Left lung (tissue), 10 donors: ENCODE measurements around the gene TSPAN7. TPM values are rescaled to one million over a fixed set of nuclear protein-coding genes. Genes with fewer than 3 reads are reported as not detected.

Source experiments
- ATAC-seq: fragments of 200-7000 bp; cut with Tn5 transposase; one replicate; pipeline ENCODE4 v1.9.1; 2020; ENCODE audit warnings: moderate library complexity
- DNase-seq, 4 donors: peaks; one replicate each; pipeline ENCODE4 v3.0.0-alpha.2; 2013 to 2020
- H3K27ac ChIP-seq, 2 donors: fragments of 200-600 bp; sonication (generic) in 1 of 2; one replicate each; pipeline versions ENCODE4 v1.5.0 to v1.8.0; 2020 to 2021
- H3K27me3 ChIP-seq, 2 donors: fragments of 200-600 bp; sonication (generic) in 1 of 2; one replicate each; pipeline versions ENCODE4 v1.5.0 to v1.8.0; 2020 to 2021
- H3K36me3 ChIP-seq, 2 donors: fragments of 200-600 bp; sonication (generic) in 1 of 2; one replicate each; pipeline versions ENCODE4 v1.5.0 to v1.8.0; 2020 to 2021
- H3K4me1 ChIP-seq, 2 donors: fragments of 200-600 bp; one replicate each; pipeline ENCODE4 v1.8.0; 2021
- H3K4me3 ChIP-seq, 2 donors: fragments of 200-600 bp; sonication (generic) in 1 of 2; one replicate each; pipeline versions ENCODE4 v1.5.0 to v1.8.0; 2020 to 2021; ENCODE audit warnings: mild to moderate bottlenecking in 1 of 2
- H3K9me3 ChIP-seq, 2 donors: fragments of 200-600 bp; sonication (generic) in 1 of 2; one replicate each; pipeline versions ENCODE4 v1.5.0 to v1.8.0; 2020 to 2021
- intact Hi-C, 2 donors: fragments of 100-400 bp; cut with DNase I; formaldehyde crosslinking; loops; one replicate each; pipeline versions ENCODE4 v1.11.2 to v1.14.2; 2022
- polyA plus RNA-seq, 6 donors: library from polyadenylated mRNA; unstranded; fragments of 120-200 nt; gene quantifications; one replicate each; pipeline ENCODE4 v1.2.1, GENCODE V29; 2013; ENCODE audit not compliant: insufficient read length in 6 of 6
- total RNA-seq, 2 donors: library from RNA; stranded (reverse); fragmentation: NEBNext Ultra II Directional; extraction: Animal tissue kit (Norgen Biotek cat#: 25700); gene quantifications; one replicate each; pipeline ENCODE4 v1.2.1, GENCODE V29; 2021
- TF ChIP-seq, protein P1 (sequence below), 2 donors: fragments of 200-600 bp; sonication (generic) in 1 of 2; IDR thresholded peaks; one replicate each; pipeline versions ENCODE4 v1.5.0 to v1.8.0; 2021; ENCODE audit warnings: antibody characterized with exemption in 2 of 2
- donor health status: DM: no; HTN: yes; CAD: no.
- donor health status: DM: no; HTN: no; CAD: no.

Gene TSPAN7
- total and polyA plus RNA-seq, 8 donors: 33.8 to 52.3 (median 45.9) TPM

DNA sequence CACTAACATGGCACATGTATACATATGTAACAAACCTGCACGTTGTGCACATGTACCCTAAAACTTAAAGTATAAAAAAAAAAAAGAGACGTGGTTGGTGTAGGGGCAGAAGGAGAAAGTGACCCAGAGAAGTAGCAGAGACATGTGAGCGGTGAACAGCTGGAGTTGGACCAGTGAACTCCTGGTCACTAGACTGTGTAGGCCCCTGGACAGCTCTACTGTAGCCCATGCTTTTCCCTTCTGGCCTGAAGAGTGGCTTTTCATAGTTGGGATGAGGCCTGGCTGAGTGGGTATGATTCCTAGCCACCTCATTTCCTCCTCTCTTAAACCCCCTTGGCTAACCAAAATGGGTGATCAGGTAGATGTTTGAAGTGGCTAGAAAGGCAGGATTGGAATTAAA lies 16.4 kb downstream of the TSPAN7 start:
- Histone ChIP-seq H3K27ac (no peak overlapping the region), H3K9me3 (no peaks in the 10 kb centered on the region)
- intact Hi-C loops: no loop called here

DNA sequence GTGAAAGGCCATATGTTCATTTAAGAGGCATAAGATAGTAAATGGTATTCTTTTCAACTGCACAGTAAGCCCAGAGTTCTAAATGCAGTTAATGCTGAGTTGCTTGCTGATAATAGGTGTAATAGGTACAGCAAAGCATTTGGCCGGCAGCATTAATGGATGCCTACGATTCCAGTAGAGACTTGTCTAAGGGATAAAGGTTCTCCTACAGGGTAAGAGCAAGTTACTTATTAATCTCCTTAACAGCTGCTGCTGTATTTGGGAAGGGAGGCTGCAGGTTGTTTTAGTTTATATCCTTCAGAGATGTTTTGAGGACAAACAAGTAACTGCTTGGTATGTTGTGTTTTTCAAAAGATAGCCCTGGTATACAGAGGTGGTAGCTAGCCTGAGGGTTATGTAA lies 16.8 kb downstream of the TSPAN7 start:
- Histone ChIP-seq H3K4me1 (no peaks in the 10 kb centered on the region), H3K27me3 (no peaks in the 10 kb centered on the region), H3K9me3 (no peaks in the 10 kb centered on the region), H3K36me3 (no peaks in the 10 kb centered on the region), H3K4me3 (no peak overlapping the region), H3K27ac (no peak overlapping the region)
- peak; percentile 41 for ATAC-seq
- DNase-seq: no peak
- TF ChIP-seq, protein P1, sequence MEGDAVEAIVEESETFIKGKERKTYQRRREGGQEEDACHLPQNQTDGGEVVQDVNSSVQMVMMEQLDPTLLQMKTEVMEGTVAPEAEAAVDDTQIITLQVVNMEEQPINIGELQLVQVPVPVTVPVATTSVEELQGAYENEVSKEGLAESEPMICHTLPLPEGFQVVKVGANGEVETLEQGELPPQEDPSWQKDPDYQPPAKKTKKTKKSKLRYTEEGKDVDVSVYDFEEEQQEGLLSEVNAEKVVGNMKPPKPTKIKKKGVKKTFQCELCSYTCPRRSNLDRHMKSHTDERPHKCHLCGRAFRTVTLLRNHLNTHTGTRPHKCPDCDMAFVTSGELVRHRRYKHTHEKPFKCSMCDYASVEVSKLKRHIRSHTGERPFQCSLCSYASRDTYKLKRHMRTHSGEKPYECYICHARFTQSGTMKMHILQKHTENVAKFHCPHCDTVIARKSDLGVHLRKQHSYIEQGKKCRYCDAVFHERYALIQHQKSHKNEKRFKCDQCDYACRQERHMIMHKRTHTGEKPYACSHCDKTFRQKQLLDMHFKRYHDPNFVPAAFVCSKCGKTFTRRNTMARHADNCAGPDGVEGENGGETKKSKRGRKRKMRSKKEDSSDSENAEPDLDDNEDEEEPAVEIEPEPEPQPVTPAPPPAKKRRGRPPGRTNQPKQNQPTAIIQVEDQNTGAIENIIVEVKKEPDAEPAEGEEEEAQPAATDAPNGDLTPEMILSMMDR (IDR thresholded peaks at IDR 0.05): no peak
- intact Hi-C loops: no loop called here

More for the DNA sequence above, 16.4 kb downstream of the TSPAN7 start:
- no peaks in the 10 kb centered on the region for H3K36me3 ChIP-seq
- ATAC-seq: no peak
- no peaks in the 10 kb centered on the region for H3K4me1 ChIP-seq
- TF ChIP-seq, protein P1 (IDR thresholded peaks at IDR 0.05): no peak
- no peak overlapping the region for H3K4me3 ChIP-seq
- H3K27me3 ChIP-seq: no peaks in the 10 kb centered on the region
- DNase-seq: no peak

DNA sequence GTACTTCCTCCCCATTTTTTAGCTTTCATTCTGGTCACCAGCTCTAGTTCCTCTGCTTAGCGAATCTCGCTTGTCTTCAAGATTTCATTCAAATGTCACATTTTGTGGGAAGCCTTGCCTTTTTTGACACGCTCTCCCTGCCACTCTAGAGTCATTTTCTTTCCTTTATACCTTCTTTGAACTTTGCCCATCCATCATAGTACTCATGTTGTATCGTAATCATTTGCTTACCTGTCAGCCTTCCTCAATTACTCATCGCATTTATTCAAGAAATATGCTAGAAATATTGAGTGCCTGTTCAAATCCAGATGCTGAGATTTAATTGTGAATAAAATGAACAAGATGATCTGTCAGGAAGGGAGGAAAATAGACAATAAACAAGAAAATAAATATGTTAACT lies 21.8 kb downstream of the TSPAN7 start:
- H3K36me3 ChIP-seq: no peaks in the 10 kb centered on the region
- intact Hi-C loops: no loop called here
- H3K9me3 ChIP-seq: no peaks in the 10 kb centered on the region
- H3K27ac ChIP-seq: no peak overlapping the region
- H3K27me3 ChIP-seq: peaks cover 0 to 3% of the 10 kb centered on the region in 2 donors
- no peaks in the 10 kb centered on the region for H3K4me1 ChIP-seq
- ATAC-seq (no peak), DNase-seq (no peak)
- TF ChIP-seq, protein P1 (IDR thresholded peaks at IDR 0.05): no peak
- H3K4me3 ChIP-seq: no peak overlapping the region

DNA sequence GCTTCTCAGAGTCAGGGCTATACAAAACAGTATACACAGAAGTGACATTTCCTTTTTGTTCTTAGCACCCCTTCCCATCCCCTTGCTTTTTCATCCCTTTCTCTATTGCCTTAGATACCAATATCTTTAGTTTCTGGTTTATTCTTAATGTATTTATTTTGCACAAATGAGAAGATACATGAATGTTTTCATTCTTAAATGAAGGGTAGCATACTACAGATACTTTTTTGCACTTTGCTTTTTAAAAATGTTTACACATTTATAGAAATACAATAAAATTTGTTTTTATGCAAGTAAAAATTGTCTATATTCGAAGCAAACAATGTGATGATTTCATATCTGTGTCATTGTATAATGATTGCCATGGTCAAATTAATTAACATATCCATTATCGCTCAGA lies 33.1 kb downstream of the TSPAN7 start:
- Histone ChIP-seq H3K36me3 (no peaks in the 10 kb centered on the region), H3K4me3 (no peak overlapping the region), H3K27ac (no peak overlapping the region), H3K4me1 (no peaks in the 10 kb centered on the region), H3K27me3 (no peaks in the 10 kb centered on the region), H3K9me3 (no peaks in the 10 kb centered on the region)
- intact Hi-C loops: no loop called here
- TF ChIP-seq, protein P1 (IDR thresholded peaks at IDR 0.05): no peak
- no peak for DNase-seq
- no peak for ATAC-seq

DNA sequence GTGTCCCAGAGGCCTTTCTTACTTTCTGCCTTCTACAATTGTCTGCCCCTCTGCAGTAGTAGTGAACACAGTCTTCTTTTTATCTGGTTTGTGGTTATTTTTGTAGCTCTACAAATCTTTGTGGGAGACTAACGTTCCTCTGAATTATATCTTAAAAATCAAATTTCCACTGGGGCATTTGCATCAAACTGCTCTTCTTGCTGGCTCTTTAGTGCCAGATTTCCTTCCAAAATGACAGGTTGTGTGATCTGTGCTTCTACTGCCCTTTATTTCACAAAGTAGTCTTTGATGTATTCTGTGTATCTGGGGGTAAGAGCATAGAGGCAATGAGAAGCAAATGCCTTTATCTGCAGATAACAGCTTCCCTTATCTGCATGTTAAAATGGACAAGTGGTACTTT lies 34.5 kb downstream of the TSPAN7 start:
- intact Hi-C loops: no loop called here
- ATAC-seq: no peak
- TF ChIP-seq, protein P1 (IDR thresholded peaks at IDR 0.05): no peak
- no peak for DNase-seq
- Histone ChIP-seq H3K36me3 (no peaks in the 10 kb centered on the region), H3K9me3 (no peaks in the 10 kb centered on the region), H3K4me3 (no peak overlapping the region), H3K4me1 (no peaks in the 10 kb centered on the region), H3K27me3 (no peaks in the 10 kb centered on the region), H3K27ac (no peak overlapping the region)
